ENCODE data around the gene ZGPAT. TPM values are rescaled to one million over a fixed set of nuclear protein-coding genes. Genes with fewer than 3 reads are reported as not detected.
A peak's percentile ranks its signal among the peaks of the same experiment; 100 is the strongest.

ZGPAT gene
- total and polyA plus RNA-seq, 9 of the 15 experiments (the other 6 are each of a cell fraction or from before 2014, with no cell fraction given): 0.14 to 26.6 (median 7.4) TPM

- TF ChIP-seq ZNF280A (IDR thresholded peaks at IDR 0.05; ENCODE audit: low read depth, partially characterized antibody) (no peak), DNMT1 (IDR thresholded peaks at IDR 0.05) (no peak), FOS (IDR thresholded peaks at IDR 0.05; ENCODE audit: extremely low read depth, insufficient read length) (no peak), STAG1 (CRISPR knock-in tag; IDR thresholded peaks at IDR 0.05; ENCODE audit: borderline replicate concordance) (0 out of 2 replicates have a peak, but pooled peaks have one; percentile 12), RBM39 (optimal IDR thresholded peaks at IDR 0.05; ENCODE audit: low read depth, low read length) (no peak), SNRNP70 (optimal IDR thresholded peaks at IDR 0.05; ENCODE audit: low read depth, low read length) (peak; percentile 68), GABPB1 (CRISPR knock-in tag; IDR thresholded peaks at IDR 0.05) (no peak), SUPT5H (IDR thresholded peaks at IDR 0.05) (0 out of 2 replicates have a peak, but pooled peaks have one; percentile 37), KDM2B (CRISPR knock-in tag; IDR thresholded peaks at IDR 0.05) (no peak), CBFB (CRISPR knock-in tag; IDR thresholded peaks at IDR 0.05) (no peak), BACH1 (tag; IDR thresholded peaks at IDR 0.05) (no peak), PRDM10 (IDR thresholded peaks at IDR 0.05; ENCODE audit: partially characterized antibody) (no peak), TCF7 (IDR thresholded peaks at IDR 0.05; ENCODE audit: borderline replicate concordance) (no peak), MTA2 (IDR thresholded peaks at IDR 0.05; ENCODE audit: low read depth) (no peak)
Observed at GRCh38 chr20:63695424-63696305, 12.2 kb upstream of the ZGPAT start (continued).
